Measurements from ENCODE around the gene WNK1. TPM values are rescaled to one million over a fixed set of nuclear protein-coding genes. Genes with fewer than 3 reads are reported as not detected.

Gene WNK1
- total RNA-seq, 6 experiments from 2014 or later = 79.5 to 106 (median 94.3) TPM

DNA sequence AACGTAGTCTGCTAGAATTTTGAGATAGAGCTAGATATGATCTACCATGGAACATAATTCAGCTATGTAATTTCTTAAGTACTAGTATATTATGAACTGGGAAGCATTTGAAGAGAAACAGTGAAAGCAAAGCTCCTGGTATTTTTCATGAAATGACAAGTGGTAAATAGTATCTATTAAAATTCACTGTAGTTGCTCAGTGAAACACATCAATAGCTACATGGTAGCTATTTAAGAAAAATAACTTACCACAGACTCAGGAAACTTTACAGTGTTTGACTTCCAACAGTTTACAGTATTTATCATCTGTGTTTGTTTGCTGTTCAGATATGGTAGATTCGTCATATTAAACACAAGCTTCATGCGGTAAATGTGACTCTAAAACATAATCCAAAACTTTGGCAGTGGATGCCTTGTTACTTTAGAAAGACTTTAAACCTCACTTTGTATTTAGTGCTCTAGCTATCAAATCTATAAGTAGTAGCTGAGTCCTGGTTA lies 25.2 kb downstream of the WNK1 start:
- H3K36me3 Mint-ChIP-seq (ENCODE audit: low read depth) = peaks cover 6% of the 10 kb centered on the region; the same call in 1 of the 2 replicates
- H3K27ac Mint-ChIP-seq = no peak overlapping the region
- TF ChIP-seq, protein P1, sequence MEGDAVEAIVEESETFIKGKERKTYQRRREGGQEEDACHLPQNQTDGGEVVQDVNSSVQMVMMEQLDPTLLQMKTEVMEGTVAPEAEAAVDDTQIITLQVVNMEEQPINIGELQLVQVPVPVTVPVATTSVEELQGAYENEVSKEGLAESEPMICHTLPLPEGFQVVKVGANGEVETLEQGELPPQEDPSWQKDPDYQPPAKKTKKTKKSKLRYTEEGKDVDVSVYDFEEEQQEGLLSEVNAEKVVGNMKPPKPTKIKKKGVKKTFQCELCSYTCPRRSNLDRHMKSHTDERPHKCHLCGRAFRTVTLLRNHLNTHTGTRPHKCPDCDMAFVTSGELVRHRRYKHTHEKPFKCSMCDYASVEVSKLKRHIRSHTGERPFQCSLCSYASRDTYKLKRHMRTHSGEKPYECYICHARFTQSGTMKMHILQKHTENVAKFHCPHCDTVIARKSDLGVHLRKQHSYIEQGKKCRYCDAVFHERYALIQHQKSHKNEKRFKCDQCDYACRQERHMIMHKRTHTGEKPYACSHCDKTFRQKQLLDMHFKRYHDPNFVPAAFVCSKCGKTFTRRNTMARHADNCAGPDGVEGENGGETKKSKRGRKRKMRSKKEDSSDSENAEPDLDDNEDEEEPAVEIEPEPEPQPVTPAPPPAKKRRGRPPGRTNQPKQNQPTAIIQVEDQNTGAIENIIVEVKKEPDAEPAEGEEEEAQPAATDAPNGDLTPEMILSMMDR (IDR thresholded peaks at IDR 0.05) = no peak
- DNase-seq = no peak
- no peaks in the 10 kb centered on the region for H3K27me3 Mint-ChIP-seq (ENCODE audit: insufficient read depth)
- no peak overlapping the region for H3K4me3 Mint-ChIP-seq
- H3K9me3 Mint-ChIP-seq = no peaks in the 10 kb centered on the region
- peaks cover 87% of the 10 kb centered on the region for H3K4me1 Mint-ChIP-seq (ENCODE audit: low read depth)

DNA sequence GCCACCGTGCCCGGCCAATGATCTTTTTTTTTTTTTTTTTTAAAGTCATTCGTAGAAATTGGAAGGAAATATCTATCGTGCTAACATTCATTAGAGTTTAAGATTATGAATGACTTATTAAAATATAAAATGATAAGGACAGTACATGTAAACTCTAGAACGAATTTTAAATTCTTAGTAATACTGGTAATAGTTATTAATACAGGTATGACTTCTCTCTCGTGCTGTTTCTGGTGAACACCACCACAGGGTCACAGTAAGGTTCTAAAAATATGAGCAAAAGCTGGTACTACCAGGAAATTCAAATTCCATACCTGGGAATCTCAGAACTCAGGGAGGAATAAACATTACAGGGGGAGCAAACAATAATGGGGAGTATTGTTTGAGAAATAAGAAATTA lies 26.2 kb downstream of the WNK1 start:
- Mint-ChIP-seq H3K4me3 (peak overlapping the region; percentile 76), H3K4me1 (ENCODE audit: low read depth) (peaks cover 87% of the 10 kb centered on the region), H3K9me3 (no peaks in the 10 kb centered on the region), H3K27ac (peak overlapping the region; percentile 75), H3K36me3 (ENCODE audit: low read depth) (peaks cover 6% of the 10 kb centered on the region; the same call in 1 of the 2 replicates), H3K27me3 (ENCODE audit: insufficient read depth) (no peaks in the 10 kb centered on the region)
- TF ChIP-seq, protein P1 (IDR thresholded peaks at IDR 0.05) = no peak
- no peak for DNase-seq

DNA sequence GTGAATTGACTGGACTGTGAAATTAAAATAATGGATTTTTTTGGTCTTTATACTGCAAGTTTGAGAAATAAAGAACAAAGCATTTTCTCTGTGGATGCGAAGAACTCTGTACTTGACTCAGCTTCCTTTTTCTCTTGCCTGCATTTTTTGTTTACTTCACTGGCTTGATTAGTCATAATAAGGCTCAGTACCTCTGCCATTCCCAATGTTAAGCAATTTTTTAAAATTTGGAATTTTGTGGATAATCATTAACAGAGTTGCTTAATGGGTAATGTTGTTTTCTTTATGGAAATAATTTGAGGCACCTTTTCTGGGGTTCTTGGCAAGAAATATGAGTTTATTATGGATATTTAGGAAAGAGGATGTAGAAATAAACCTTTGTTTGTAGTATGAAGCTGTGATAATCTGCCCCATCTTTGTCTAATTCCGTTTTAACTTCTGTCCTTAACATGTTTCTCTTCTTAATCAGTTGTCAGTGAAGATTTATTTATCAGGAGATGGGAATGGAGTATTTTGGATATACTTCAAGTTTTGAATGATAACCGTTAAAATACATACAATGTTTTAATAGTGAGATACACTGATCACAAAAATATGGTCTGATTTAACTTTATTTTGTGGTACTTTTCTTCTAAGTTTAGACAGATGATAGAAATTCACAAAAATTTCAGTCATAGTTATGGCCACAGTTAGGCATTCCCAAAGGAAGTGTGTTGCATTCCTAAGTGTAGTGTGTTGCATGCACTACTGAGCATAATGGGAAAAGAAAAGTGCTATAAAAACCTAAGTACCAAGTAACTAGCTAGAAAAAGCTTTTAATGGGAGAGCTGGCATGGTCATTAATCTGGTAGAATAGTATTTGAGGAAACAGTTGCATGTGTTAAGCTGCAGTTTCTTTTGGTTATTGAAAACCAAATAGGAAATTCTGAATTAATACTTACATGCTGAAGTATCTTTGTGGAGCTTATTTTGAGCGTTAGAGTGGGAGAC lies 27.7 kb downstream of the WNK1 start:
- H3K4me1 Mint-ChIP-seq (ENCODE audit: low read depth) = peaks cover 79% of the 10 kb centered on the region
- DNase-seq = peak; percentile 50
- H3K9me3 Mint-ChIP-seq = no peaks in the 10 kb centered on the region
- peak overlapping the region; percentile 73 for H3K27ac Mint-ChIP-seq
- TF ChIP-seq, protein P1 (IDR thresholded peaks at IDR 0.05) = no peak
- H3K27me3 Mint-ChIP-seq (ENCODE audit: insufficient read depth) = no peaks in the 10 kb centered on the region
- peaks cover 6% of the 10 kb centered on the region; the same call in 1 of the 2 replicates for H3K36me3 Mint-ChIP-seq (ENCODE audit: low read depth)
- H3K4me3 Mint-ChIP-seq = peak overlapping the region; percentile 73

DNA sequence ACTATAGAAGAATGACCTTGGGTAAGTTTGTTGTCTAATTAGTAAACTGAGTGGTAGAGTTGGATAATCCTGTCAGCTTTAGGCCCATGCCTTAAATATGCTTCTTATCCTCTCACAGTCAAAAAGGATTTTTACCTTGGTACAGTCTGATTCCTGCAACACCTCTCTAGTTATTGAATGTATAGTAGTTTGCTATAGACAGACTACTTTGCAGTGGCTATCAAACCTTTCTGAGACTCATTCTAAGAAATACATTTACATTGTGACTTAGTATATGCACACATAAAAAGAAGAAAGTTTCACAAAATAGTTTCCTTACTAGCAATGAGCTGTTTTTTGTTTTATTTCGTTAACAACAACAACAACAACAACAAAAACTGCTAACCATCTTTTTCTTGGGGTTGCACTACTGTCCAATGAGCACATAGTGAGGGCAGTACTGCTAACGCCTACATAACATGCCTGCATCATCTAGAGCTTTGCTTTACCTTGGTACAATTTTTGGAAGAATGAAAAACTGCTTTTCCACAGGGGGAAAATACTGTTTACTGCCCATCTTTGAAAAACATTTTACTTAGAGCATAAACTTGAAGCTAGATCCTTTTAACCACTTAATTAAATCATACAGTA lies 28.5 kb downstream of the WNK1 start:
- Mint-ChIP-seq H3K27me3 (ENCODE audit: insufficient read depth) (no peaks in the 10 kb centered on the region), H3K4me1 (ENCODE audit: low read depth) (peaks cover 79% of the 10 kb centered on the region), H3K27ac (peak overlapping the region; percentile 73), H3K36me3 (ENCODE audit: low read depth) (peaks cover 6% of the 10 kb centered on the region; the same call in 1 of the 2 replicates), H3K9me3 (no peaks in the 10 kb centered on the region), H3K4me3 (peak overlapping the region; percentile 73)
- TF ChIP-seq, protein P1 (IDR thresholded peaks at IDR 0.05) = no peak
- DNase-seq = no peak

DNA sequence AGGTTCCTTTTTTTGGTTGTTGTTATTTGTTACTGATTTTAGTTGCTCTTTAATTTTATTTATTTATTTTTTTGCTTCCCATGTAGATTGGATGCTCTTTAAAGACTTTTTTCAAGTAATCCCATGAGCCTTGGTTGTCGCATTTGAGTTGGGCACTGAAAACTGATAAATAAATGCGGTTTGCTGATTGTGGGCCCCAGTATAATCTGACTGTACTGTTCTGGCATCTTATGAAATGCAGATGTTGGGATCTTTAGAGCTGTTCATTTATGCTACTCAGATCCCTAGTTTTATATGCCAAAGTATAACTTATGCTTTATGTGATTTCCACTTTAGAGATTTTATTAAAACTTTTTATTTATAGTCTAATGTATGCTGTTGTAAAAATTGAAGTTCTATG lies 33.3 kb downstream of the WNK1 start:
- Mint-ChIP-seq H3K27ac (no peak overlapping the region), H3K27me3 (ENCODE audit: insufficient read depth) (no peaks in the 10 kb centered on the region; the same call in 1 of the 2 replicates), H3K4me1 (ENCODE audit: low read depth) (peaks cover 74% of the 10 kb centered on the region), H3K9me3 (no peaks in the 10 kb centered on the region), H3K36me3 (ENCODE audit: low read depth) (no peaks in the 10 kb centered on the region), H3K4me3 (no peak overlapping the region)
- no peak for DNase-seq
- TF ChIP-seq, protein P1 (IDR thresholded peaks at IDR 0.05) = no peak

Data from HFFc6 (cell line).